Measurements from ENCODE around the gene AZIN2. TPM values are rescaled to one million over a fixed set of nuclear protein-coding genes. Genes with fewer than 3 reads are reported as not detected.
"Not testable (repeated sequence)": the region's sequence is repeated elsewhere in the genome, so short reads cannot be mapped to it uniquely, and the experiment has no call there.

Gene AZIN2
- polyA plus RNA-seq, 4 donors: 6.6 to 8.9 (median 8.4) TPM

DNA sequence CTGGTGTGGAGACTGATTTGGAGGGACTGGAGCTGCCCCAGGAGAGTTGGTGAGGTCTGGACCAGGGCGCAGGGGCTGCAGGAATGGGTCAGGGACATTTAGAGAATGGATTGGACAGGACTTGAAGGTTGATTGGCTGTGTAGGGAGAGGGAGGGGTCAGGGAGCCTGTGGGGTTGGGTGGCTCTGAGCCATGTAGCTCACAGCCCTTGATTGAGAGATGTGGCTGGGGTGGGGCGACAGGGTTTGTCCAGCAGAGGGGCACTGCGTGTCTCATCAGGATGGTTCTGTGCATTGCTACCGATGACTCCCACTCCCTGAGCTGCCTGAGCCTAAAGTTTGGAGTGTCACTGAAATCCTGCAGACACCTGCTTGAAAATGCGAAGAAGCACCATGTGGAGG is 12.1 kb downstream of the AZIN2 start:
- no peak for DNase-seq (ENCODE audit: low read depth in 4 of 4, low spot score in 2 of 4)

DNA sequence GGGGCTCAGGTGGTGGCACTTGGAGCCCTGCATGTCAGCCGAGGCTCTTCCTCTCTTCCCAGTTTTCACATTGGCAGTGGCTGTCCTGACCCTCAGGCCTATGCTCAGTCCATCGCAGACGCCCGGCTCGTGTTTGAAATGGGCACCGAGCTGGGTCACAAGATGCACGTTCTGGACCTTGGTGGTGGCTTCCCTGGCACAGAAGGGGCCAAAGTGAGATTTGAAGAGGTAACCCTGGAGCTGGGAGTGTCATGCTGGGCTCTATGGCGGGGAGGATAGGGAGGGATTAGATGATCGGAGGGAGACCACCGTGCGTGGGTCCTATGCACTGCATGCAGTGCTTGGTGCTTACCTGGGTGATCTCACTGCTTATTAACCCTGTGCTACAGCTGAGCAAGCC is 13.5 kb downstream of the AZIN2 start:
- no peak for DNase-seq (ENCODE audit: low read depth in 4 of 4, low spot score in 2 of 4)

DNA sequence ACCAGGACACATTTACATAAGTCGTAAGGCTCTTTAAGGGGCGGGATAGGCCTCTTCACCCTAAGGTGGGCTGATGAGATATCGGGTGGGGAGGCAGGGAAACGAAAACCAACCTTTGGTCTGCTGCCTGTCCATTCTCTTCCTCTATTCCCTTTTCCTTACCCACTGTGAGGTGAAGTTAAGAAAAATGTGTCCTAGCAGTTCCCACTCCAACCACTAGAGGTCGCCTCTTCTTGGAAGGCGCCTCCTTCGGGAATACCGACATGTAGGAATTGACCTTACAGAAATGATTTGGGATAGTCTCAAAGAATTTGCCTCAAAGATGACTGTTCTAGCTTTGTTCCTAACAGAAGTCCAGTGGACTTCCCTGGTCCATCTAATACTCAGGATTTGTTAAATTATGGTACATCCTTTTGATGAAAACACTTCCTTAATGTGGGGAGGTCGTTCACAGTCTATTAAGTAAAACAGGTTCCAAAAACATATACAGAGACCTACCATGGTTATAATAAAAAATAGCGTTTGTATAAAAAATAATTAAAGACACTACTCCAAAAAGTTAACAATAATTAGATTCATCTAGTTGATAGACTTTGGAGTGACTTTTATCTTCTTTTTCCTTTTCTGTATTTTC is 14.1 kb downstream of the AZIN2 start:
- DNase-seq (ENCODE audit: low read depth in 4 of 4, low spot score in 2 of 4): peak in 2 of 4 donors; percentile 44 to 45

DNA sequence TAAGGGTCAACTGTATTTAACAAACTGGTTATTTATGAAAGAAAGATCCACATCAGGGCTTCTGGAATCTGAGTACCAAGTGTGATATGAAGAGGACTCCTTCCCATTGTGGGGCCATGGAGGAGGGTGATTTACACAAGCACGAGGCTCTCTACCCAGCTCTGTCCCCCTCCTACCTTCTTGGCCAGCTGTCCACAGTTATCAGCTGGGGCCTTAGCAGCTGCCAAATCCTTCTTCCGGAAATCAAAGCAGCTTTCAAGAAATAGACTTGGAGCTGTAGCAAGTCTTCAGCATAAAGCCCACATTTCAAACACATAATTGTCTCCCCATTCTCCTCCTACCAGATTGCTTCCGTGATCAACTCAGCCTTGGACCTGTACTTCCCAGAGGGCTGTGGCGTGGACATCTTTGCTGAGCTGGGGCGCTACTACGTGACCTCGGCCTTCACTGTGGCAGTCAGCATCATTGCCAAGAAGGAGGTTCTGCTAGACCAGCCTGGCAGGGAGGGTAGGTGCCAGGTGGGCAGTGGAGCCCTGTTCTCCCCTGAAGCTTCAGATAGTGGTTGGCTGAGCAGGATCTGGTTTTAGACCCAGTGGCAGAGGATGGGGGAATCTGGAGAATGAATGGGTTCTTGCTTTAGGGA is 15.5 kb downstream of the AZIN2 start:
- no peak for DNase-seq (ENCODE audit: low read depth in 4 of 4, low spot score in 2 of 4)

DNA sequence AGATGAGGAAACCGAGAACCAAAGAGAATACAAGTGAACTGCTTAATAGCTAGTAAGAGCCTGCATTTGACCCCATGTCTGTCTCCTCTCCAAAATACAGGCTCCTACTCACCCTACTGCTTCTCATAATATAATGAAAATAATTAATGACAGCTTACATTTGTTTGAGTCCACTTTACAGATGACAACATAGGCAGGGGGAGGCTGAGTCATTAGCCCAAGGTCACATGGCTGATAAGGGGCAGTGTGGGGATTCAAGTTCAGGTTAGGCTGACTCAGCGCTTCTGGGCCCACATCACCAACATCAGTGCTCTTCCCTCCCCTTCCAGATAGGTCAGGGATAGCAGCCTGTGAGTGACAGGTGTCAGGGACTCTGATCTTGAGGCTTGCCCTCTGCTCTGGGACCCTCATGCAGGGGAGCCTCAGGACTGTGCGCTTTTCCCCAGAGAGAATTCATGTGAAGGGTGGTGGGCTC is 16.2 kb downstream of the AZIN2 start:
- DNase-seq (ENCODE audit: low read depth in 4 of 4, low spot score in 2 of 4): no peak

DNA sequence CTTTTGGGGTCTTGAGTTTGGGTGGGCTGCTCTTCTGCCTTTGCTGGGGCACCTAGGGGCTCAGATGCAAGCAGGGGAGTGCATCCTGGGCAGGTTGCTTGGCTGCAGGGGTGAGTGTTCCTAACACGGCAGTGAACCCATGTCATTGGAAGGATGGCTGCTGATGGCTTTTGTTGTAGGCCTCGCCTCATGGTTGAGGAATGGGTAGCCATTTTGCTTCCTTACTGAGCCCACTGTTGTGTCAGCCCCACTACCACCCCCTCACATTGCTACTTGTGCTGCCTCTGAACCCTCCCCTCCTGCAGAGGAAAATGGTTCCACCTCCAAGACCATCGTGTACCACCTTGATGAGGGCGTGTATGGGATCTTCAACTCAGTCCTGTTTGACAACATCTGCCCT is 16.8 kb downstream of the AZIN2 start:
- no peak for DNase-seq (ENCODE audit: low read depth in 4 of 4, low spot score in 2 of 4)

DNA sequence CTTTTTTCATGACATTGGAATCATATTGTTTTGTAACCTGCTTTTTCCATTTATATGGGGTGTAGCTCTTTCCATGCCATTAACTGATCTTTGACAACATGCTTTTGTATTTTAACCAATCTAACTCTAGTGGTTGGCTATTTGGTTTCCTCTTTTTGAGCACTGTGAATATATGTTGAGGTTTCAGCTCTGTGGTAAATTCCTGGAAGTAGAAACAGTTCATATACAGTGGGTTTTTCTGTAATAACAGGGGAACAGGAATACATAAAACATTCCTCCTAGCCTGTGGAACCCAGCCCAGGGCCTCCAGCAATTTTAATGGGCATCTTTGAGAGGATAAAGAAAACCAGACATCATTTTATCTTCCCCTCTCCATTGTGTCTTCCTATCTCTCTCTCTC is 17.4 kb downstream of the AZIN2 start:
- DNase-seq (ENCODE audit: low read depth in 4 of 4, low spot score in 2 of 4): no peak

DNA sequence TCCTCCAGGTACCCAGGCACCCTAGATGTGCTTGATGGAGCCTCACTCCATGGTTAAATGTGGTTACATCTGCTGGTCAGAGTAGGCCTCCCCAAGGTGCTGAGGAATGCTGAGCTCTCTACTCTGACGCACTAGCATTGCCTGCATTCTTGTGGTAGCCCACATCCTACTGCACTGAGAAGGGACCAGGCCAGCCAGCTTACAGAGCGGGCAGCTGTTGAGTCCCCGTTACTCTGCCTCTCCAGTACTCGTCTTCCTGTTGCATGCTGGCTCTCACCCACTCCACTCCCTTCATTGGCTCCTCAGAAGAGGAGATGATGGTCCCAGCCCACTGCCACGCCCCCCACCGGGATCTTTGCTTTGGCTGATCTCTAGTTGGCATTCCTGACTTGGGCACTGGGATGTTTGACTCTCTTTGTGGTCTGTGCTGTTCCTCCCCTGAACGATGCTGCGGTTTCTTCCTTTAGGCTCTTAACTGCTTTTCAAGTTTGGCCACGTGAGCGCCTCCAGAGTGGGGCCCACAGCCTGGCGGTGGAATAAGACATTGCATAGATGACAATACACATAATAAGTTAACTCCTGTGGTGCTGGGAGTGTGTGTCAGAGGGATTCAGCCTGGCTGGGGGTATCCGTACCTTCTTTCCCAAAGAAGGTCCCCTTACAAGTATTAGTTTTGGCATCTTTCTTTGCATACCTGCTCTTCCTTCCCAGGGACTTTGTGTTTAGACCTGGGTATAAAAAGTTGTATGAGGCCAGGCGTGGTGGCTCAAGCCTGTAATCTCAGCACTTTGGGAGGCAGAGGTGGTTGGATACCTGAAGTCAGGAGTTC is 18.6 kb downstream of the AZIN2 start:
- no peak for DNase-seq (ENCODE audit: low read depth in 4 of 4, low spot score in 2 of 4)

DNA sequence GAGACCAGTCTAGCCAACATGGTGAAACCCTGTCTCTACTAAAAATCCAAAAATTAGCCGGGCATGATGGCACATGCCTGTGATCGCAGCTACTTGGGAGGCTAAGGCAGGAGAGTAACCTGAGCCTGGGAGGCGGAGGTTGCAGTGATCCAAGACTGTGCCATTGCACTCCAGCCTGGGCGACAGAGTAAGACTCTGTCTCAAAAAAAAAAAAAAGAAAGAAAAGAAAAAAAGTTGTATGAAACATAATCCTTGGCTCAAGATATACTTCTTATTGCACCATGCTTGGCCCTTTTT is 19.1 kb downstream of the AZIN2 start:
- not testable (repeated sequence) for DNase-seq (ENCODE audit: low read depth in 4 of 4, low spot score in 2 of 4)

DNA sequence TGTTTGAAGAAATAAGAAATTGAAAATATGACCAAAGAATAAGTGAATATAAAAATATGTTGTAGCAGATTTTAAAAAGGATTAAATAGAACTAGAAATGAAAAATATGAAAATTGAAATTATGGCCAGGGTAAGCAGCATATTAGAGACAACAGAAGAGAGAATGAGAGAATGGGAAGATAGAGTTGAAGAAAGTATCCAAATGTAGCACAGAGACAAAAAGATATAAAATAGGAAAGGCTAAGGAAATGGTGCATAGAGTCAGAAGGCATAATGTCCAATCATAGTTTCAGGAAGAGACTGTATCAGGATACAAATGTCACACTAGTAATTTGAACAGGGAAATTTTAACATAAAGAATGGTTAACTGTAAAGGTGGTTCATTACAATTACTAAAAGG is 29.5 kb downstream of the AZIN2 start:
- no peak for DNase-seq (ENCODE audit: low read depth in 4 of 4, low spot score in 2 of 4)

DNA sequence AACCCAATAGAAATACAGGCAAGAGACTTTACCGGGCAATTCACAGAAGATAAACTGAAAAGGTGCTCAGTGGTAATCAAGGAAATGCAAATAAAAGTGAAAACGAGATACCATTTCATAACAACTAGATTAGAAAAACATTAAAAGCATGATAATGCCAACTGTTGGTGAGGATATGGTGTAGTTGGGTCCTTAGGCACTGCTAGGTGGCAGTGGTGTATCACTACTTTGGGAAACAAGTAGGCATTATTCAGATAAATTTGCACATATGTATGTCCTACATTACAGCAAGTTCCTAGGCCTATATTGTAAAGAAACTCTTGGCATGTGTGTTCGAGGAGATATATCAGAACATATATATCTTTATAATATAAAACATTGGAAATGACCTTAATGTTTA is 31.0 kb downstream of the AZIN2 start:
- no peak for DNase-seq (ENCODE audit: low read depth in 4 of 4, low spot score in 2 of 4)

DNA sequence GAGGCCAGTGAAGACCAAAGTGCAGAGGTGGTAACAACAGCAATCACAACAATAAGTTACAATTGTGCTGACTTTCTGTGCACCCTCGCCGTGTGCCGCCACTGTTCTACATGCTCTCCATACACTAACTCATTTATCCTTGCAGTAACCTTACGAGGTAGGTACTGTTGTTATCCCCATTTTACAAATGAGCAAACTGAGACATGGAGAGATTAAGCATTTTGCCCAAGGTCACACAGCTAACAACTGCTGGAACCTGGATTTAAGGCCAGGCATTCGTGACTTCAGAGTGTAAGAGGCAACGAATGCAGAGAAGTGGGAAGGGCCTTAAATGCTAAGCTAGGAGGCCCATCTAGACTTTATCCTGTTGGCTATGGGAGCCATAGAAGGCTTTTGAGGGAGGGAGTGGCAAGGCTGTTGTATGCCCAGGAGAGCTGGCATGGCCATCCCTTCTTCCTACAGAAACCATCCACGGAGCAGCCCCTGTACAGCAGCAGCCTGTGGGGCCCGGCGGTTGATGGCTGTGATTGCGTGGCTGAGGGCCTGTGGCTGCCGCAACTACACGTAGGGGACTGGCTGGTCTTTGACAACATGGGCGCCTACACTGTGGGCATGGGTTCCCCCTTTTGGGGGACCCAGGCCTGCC is 36.6 kb downstream of the AZIN2 start:
- no peak for DNase-seq (ENCODE audit: low read depth in 4 of 4, low spot score in 2 of 4)

DNA sequence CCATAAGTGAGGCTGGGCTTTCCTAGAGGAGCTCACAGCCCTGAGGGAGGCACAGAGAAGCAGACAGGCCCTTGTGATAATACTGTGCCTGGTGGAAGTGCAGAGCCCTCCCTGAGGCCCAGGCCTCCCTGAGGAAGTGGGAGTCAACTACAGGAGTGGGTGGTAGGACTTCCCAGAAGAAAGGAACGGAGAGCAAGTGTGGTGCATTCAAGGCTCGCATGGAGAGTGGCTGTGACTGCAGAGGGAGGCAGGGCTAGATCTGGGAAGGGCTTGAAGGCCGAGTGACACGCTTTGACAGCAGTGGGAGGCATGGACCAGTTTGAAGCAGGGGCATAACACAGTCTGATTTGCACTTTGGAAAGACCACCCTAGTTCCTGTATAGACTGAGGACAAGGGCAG is 37.3 kb downstream of the AZIN2 start:
- no peak for DNase-seq (ENCODE audit: low read depth in 4 of 4, low spot score in 2 of 4)

DNA sequence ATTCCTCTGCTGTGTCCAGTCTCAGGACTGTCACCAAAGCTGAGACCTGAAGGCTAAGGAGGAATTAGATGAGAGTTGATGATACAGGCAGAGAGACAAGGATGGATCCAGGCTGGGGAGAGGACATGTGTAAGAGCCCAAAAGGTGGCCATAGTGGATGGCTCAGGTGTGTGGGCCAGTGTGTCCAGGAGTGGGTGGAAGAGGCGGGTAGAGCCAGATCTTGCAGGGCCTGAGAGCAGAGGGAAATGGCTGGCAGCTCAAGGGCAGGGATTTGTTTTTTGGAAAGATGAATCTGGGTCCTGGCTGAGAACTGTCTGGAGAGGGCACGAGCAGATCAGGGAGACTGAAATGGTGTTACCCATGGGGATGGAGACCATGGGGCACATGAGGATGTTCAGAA is 38.1 kb downstream of the AZIN2 start:
- DNase-seq (ENCODE audit: low read depth in 4 of 4, low spot score in 2 of 4): no peak

DNA sequence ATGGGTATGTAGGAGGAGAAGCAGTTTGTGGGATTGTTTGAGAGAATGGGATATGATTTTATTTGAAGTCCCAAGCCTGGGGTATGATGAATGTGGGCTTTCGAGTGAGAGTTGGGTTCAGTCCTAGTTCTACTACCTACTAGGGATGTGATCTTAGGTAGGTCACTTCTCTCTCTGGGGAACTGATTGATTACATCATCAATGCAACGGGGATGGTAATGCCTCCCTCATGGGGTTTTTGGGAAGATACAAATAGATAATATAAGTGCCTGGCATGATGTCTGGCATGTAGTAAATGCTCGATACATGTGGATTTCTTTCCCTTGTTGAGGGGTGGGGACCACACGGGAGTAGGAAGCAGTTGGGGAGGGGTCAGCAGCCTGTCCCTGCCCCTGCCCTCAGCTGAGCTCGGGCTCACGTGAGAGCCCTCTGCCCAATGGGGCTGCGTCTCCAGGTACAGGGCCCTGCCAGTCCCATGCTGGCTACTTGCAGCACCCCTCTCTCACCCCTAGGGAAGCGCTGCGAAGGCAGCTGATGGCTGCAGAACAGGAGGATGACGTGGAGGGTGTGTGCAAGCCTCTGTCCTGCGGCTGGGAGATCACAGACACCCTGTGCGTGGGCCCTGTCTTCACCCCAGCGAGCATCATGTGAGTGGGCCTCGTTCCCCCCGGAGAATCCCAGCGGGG is 38.7 kb downstream of the AZIN2 start:
- DNase-seq (ENCODE audit: low read depth in 4 of 4, low spot score in 2 of 4): no peak

DNA sequence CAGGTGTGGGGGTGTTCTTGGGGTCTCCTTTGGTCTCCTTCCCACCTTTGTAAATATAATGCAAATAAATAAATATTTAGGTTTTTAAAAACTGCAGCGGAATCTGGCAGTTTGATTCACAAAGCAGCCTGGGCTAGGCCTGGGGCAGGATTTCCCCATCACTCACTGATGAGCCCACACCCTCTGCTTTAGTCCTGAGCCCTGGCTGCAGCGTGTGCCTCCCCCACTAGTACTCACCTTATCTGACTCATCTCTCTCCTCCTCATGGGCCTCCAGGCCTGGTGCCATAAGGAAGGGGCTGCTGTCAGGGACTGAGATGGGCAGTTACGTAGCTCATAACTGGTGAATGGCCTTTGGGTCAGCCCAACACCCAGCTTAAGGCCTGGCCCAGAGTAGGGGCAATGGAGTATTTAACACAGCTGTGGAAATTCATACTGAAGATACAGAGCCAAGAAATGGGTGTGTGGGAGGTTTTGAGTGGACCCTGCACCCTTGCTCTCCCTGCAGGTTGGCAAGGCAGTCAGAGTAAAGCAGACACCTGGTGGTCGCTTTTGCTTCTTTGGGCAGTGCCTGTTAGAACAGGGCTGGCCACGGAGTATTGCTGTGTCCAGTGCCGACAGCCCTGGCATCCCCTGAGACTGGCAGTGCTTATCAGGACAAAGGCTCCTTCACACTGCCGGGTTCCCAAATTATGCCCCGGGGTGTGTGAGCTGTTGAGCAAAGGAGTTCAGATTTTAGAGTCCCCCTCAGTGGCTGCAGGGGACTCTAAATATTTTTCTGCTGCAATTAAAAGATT is 39.7 kb downstream of the AZIN2 start:
- no peak for DNase-seq (ENCODE audit: low read depth in 4 of 4, low spot score in 2 of 4)

DNA sequence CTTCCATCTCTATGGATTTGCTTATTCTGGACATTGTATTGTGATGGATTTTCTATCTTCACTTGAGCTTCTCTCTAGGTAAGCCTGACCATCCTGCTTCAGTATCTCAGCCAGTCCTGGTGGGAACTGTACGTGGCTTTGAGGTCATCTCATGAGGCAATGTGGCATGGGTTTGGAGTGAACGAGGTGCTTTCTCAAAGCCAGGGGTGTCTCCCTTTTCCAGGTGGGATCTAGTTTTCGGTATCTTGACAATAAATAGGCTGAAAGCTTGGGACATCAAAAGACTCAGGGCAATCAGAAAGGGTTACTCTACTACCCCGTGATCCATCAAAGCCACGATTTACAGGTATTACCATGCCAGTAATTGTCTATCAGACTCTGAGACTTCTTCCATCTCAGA is 40.8 kb downstream of the AZIN2 start:
- DNase-seq (ENCODE audit: low read depth in 4 of 4, low spot score in 2 of 4): no peak

DNA sequence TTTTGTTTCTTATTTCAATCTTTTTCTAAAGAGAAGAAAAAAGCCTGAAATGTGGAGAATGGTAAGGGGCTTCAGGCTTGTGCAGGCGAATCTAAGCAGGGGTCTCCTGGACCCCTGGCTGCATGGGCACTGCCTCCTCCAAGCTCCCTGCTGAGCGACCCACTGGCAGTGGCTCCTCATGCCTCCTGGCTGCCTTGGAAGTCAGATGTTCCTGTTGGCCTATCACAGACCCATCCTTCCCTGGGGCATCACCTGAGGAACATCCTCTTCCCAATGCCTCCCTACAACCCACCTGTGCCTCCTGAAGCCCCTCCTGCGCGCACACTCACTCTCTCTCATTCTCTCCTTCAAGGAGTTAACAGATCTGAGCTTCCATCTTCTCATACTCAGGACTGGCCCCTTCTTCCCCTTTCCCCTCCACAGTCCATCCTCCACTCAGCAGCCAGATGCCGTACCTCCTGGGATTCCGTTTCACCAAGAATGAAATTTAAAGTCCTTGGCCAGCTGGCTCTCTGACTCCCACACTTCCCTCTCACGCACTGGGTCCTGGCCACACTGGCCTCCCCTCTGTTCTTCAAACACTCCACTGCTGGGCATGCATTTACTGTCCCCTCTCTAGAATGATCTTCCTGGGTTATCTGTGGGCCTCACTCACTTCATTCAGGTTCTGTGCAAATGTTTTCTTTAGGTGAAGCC is 41.7 kb downstream of the AZIN2 start:
- no peak for DNase-seq (ENCODE audit: low read depth in 4 of 4, low spot score in 2 of 4)

DNA sequence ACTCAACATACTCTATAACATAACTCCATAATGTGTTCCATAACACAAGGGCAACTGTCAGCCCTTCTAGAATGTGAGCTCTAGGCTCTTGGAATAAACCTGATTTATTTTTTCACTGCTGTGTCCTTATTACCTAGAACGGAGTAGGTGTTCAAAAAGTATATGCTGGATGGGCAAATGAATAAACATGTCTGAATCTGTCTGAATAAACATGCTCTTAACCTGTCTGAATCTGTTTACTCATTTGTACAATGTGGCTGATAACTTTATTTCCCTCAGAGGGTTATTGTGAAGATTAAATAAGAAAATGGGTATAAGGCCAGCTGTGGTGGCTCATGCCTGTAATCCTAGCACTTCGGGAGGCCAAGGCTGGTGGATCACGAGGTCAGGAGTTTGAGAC is 42.3 kb downstream of the AZIN2 start:
- DNase-seq (ENCODE audit: low read depth in 4 of 4, low spot score in 2 of 4): no peak
